OCI-LY7 (cell line): ENCODE results near the gene TPSG1. TPM values are rescaled to one million over a fixed set of nuclear protein-coding genes. Genes with fewer than 3 reads are reported as not detected.

Experiments used
- BruUV-seq: library from RNA; stranded (reverse); fragments of 400-500 nt; replicated peaks from 2 replicates; lab custom pipeline; 2021; lab: Mats Ljungman, UMichigan
- CTCF ChIA-PET: fragments of 300-600 bp; sonication (Branson Sonifier 250); formaldehyde crosslinking; loops from one replicate; lab custom pipeline; 2022; ENCODE audit warnings: antibody characterized with exemption; ENCODE audit not compliant: unreplicated experiment; lab: Charles Lee
- POLR2A ChIA-PET: fragments of 300-600 bp; sonication (Branson Sonifier 250); formaldehyde crosslinking; loops from one replicate; lab custom pipeline; 2022; ENCODE audit warnings: antibody characterized with exemption; lab: Charles Lee
- DNase-seq: peaks from one replicate; pipeline ENCODE4 v3.0.0-alpha.2; 2015; ENCODE audit warnings: low spot score
- H2AFZ ChIP-seq: fragments of 200-600 bp; sonication (generic), shearing (Covaris generic); 2 replicates; pipeline ENCODE4 v1.6.1; 2014; ENCODE audit warnings: mild to moderate bottlenecking, antibody characterized with exemption, low read length, moderate library complexity
- H3K27ac ChIP-seq: fragments of 200-600 bp; sonication (generic); 2 replicates; pipeline ENCODE4 v1.5.1; 2014; ENCODE audit warnings: mixed run types, low read depth, mild to moderate bottlenecking, moderate library complexity, low read length, inconsistent platforms; ENCODE audit not compliant: poor library complexity, severe bottlenecking
- H3K36me3 ChIP-seq: fragments of 200-600 bp; sonication (generic); 2 replicates; pipeline ENCODE4 v1.6.1; 2014; ENCODE audit warnings: mild to moderate bottlenecking, antibody characterized with exemption, low read length, moderate library complexity, mixed read lengths; ENCODE audit not compliant: insufficient read depth
- H3K4me1 ChIP-seq: fragments of 200-600 bp; sonication (generic); 2 replicates; pipeline ENCODE4 v1.5.1; 2014; ENCODE audit warnings: mild to moderate bottlenecking, low read length; ENCODE audit not compliant: insufficient read depth, poor library complexity, severe bottlenecking
- H3K4me2 ChIP-seq: fragments of 200-600 bp; sonication (generic); 2 replicates; pipeline ENCODE4 v1.6.1; 2014; ENCODE audit warnings: mild to moderate bottlenecking, low read length
- H3K4me3 ChIP-seq: fragments of 200-600 bp; sonication (generic); 2 replicates; pipeline ENCODE4 v1.5.1; 2014; ENCODE audit warnings: mild to moderate bottlenecking, low read depth, low read length; ENCODE audit not compliant: poor library complexity, severe bottlenecking
- H3K79me2 ChIP-seq: fragments of 200-600 bp; sonication (generic); 2 replicates; pipeline ENCODE4 v1.6.1; 2016; ENCODE audit warnings: low read depth, mild to moderate bottlenecking, low read length, moderate library complexity, mixed read lengths; ENCODE audit not compliant: insufficient read depth
- H3K9me2 ChIP-seq: fragments of 200-600 bp; sonication (generic); 2 replicates; pipeline ENCODE4 v1.6.1; 2016; ENCODE audit warnings: mild to moderate bottlenecking, low read length, mixed read lengths; ENCODE audit not compliant: insufficient read depth
- H3K9me3 ChIP-seq: fragments of 200-600 bp; sonication (generic); 2 replicates; pipeline ENCODE4 v1.6.1; 2014; ENCODE audit warnings: mild to moderate bottlenecking, mixed run types, low read length, mixed read lengths
- H4K20me1 ChIP-seq: fragments of 200-600 bp; sonication (generic); 2 replicates; pipeline ENCODE4 v1.6.1; 2014; ENCODE audit warnings: mild to moderate bottlenecking, antibody characterized with exemption, low read length, moderate library complexity, mixed read lengths; ENCODE audit not compliant: insufficient read depth
- EZH2phosphoT487 ChIP-seq: fragments of 200-600 bp; sonication (generic); IDR thresholded peaks from 2 replicates; pipeline ENCODE4 v1.6.1; 2018; ENCODE audit warnings: low read depth, borderline replicate concordance, mild to moderate bottlenecking, mixed run types, antibody characterized with exemption, low read length, moderate library complexity, mixed read lengths
- intact Hi-C: fragments of 100-400 bp; cut with micrococcal nuclease; formaldehyde crosslinking; loops from one replicate; pipeline ENCODE4 v1.10.0; 2022; ENCODE audit not compliant: unreplicated experiment
- total RNA-seq, 2 experiments: library from RNA; depleted of rRNA in 1 of 2; stranded (reverse); fragments of >200 nt in 1 of 2; shearing (Covaris generic) in 1 of 2; gene quantifications; 2 replicates each; pipeline ENCODE4 v1.2.3, GENCODE V29; 2014 to 2022
- TF ChIP-seq, protein P1 (sequence below): fragments of 200-600 bp; sonication (generic); conservative IDR thresholded peaks from 2 replicates; pipeline ENCODE4 v1.5.1; 2014; ENCODE audit warnings: mild to moderate bottlenecking, antibody characterized with exemption, low read length, moderate library complexity, mixed read lengths

TPSG1 gene
- total RNA-seq, 2 experiments from 2014 or later, result not detected

DNA sequence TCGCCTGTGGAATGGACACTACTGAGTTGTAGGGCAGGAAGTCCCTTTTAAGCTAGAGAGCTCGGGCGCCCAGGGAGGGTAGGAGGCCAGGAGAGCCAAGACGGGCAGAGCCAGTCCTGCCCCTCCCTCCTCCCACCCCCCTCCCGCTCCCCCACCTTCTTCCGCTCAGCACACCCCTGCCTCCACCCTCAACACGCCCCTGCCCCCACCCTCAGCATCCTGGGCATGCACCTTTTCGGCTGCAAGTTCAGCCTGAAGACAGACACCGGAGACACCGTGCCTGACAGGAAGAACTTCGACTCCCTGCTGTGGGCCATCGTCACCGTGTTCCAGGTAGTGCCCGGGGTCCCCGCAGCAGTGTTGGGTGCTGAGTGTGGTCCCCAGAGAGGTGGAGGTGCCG lies 18.3 kb downstream of the TPSG1 start:
- Histone ChIP-seq H3K9me2 (no peaks in the 10 kb centered on the region), H4K20me1 (no peaks in the 10 kb centered on the region), H3K4me2 (no peak overlapping the region), H2AFZ (no peak overlapping the region), H3K4me3 (no peak overlapping the region), H3K36me3 (no peaks in the 10 kb centered on the region), H3K4me1 (no peaks in the 10 kb centered on the region), H3K79me2 (no peaks in the 10 kb centered on the region), H3K9me3 (no peaks in the 10 kb centered on the region), H3K27ac (no peak overlapping the region)
- TF ChIP-seq, protein P1, sequence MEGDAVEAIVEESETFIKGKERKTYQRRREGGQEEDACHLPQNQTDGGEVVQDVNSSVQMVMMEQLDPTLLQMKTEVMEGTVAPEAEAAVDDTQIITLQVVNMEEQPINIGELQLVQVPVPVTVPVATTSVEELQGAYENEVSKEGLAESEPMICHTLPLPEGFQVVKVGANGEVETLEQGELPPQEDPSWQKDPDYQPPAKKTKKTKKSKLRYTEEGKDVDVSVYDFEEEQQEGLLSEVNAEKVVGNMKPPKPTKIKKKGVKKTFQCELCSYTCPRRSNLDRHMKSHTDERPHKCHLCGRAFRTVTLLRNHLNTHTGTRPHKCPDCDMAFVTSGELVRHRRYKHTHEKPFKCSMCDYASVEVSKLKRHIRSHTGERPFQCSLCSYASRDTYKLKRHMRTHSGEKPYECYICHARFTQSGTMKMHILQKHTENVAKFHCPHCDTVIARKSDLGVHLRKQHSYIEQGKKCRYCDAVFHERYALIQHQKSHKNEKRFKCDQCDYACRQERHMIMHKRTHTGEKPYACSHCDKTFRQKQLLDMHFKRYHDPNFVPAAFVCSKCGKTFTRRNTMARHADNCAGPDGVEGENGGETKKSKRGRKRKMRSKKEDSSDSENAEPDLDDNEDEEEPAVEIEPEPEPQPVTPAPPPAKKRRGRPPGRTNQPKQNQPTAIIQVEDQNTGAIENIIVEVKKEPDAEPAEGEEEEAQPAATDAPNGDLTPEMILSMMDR, result no peak
- TF ChIP-seq EZH2phosphoT487, result no peak
- BruUV-seq, result no TSS peak
- ChIA-PET CTCF (interaction anchor here (0.6 kb wide), 1 partner anchor 90 kb away, joined by 7 read pairs; no protein-coding TSS in a partner anchor), POLR2A (no interaction called here)
- DNase-seq, result no peak
- intact Hi-C loops, result no loop called here

DNA sequence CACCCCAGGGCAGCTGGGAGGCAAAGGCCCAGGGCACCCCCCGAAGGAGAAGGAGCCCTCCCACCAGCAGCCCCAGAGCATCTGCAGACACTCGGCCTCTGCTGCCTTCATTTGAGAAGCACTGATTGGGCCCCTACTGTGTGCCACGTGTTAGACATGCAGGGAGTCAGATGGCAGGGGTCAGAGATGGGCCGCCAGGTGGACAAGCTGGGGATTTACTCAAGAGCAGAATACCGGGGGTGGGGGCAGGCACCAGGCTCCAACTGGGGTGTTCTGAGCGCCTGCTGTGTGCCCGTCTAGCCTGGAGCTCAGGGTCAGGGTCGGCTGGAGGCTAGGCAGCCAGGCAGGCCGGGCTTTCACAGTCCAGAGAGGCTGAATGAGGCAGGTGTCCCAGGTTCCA lies 18.7 kb downstream of the TPSG1 start:
- BruUV-seq, result no TSS peak
- Histone ChIP-seq H3K9me2 (no peaks in the 10 kb centered on the region), H4K20me1 (no peaks in the 10 kb centered on the region), H3K27ac (no peak overlapping the region), H3K79me2 (no peaks in the 10 kb centered on the region), H3K9me3 (no peaks in the 10 kb centered on the region), H3K36me3 (no peaks in the 10 kb centered on the region), H2AFZ (no peak overlapping the region), H3K4me3 (no peak overlapping the region), H3K4me1 (no peaks in the 10 kb centered on the region), H3K4me2 (no peak overlapping the region)
- intact Hi-C loops, result no loop called here
- no peak for DNase-seq
- CTCF ChIA-PET, result interaction anchor here (0.6 kb wide), 1 partner anchor 90 kb away, joined by 7 read pairs; no protein-coding TSS in a partner anchor
- POLR2A ChIA-PET, result no interaction called here
- TF ChIP-seq, protein P1, result no peak

DNA sequence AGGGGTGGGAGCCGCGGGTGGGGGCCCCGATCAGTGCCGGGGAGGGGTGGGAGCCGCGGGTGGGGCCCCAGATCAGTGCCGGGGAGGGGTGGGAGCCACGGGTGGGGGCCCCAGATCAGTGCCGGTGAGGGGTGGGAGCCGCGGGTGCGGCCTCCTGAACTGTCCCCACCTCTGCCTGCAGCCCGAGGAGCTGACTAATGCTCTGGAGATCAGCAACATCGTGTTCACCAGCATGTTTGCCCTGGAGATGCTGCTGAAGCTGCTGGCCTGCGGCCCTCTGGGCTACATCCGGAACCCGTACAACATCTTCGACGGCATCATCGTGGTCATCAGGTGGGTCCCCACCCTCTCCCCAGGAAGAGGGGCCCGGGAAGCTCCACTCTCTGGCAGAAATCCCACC lies 20.1 kb downstream of the TPSG1 start:
- CTCF ChIA-PET, result no interaction called here
- POLR2A ChIA-PET, result no interaction called here
- Histone ChIP-seq H3K79me2 (no peaks in the 10 kb centered on the region), H3K36me3 (no peaks in the 10 kb centered on the region), H3K4me3 (no peak overlapping the region), H3K27ac (no peak overlapping the region), H3K9me2 (no peaks in the 10 kb centered on the region), H3K4me2 (no peak overlapping the region), H4K20me1 (no peaks in the 10 kb centered on the region), H2AFZ (no peak overlapping the region), H3K4me1 (no peaks in the 10 kb centered on the region), H3K9me3 (no peaks in the 10 kb centered on the region)
- no peak for DNase-seq
- TF ChIP-seq, protein P1, result no peak
- TF ChIP-seq EZH2phosphoT487, result no peak
- BruUV-seq, result no TSS peak
- intact Hi-C loops, result no loop called here
